ENCODE results near the gene TCERG1L. TPM values are rescaled to one million over a fixed set of nuclear protein-coding genes. Genes with fewer than 3 reads are reported as not detected.
A peak's percentile ranks its signal among the peaks of the same experiment; 100 is the strongest.
"Not testable (repeated sequence)": the region's sequence is repeated elsewhere in the genome, so short reads cannot be mapped to it uniquely, and the experiment has no call there.

The TCERG1L gene
- total RNA-seq, 1 experiment from 2014 or later, result not detected

DNA sequence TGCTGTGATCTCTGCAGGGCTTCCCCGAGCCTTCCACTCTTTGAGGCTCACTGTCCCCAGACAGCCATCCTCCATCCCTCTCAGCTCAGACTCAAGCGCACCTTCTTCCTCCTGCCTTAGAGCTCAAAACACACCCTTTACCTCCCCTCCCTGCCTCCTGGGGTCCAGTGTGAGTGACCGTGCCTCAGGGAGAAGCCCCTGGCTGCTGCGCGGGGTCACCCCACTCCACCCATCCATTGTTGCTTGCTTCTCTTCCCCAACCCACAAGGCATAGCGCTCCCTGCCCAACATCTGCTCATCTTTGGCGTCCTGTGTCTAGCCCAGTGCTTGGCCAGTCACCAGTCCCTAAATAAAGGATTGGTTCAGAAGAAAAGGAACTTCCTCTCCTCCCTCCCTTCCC, 170.3 kb downstream of the TCERG1L start:
- Histone ChIP-seq H2AFZ (ENCODE audit: low read length) (no peak overlapping the region), H3K9ac (ENCODE audit: low read length) (no peak overlapping the region), H3K4me2 (ENCODE audit: low read depth, low read length, poor library complexity, severe bottlenecking) (no peak overlapping the region), H3K4me1 (ENCODE audit: low read length) (peaks cover 11% of the 10 kb centered on the region; the same call in 1 of the 2 replicates), H3K36me3 (ENCODE audit: insufficient read depth, low read length) (no peaks in the 10 kb centered on the region), H3K9me2 (replicated peaks; ENCODE audit: insufficient read depth, low read length) (no peaks in the 10 kb centered on the region), H4K20me1 (ENCODE audit: insufficient read depth, low read depth, low read length) (no peaks in the 10 kb centered on the region), H3K27ac (ENCODE audit: low read length) (no peak overlapping the region), H3K9me3 (ENCODE audit: low read length) (no peaks in the 10 kb centered on the region), H3K4me3 (ENCODE audit: low read length) (no peak overlapping the region), H3K27me3 (ENCODE audit: low read length) (no peaks in the 10 kb centered on the region), H3K79me2 (ENCODE audit: low read length) (no peaks in the 10 kb centered on the region)
- no peak for DNase-seq

DNA sequence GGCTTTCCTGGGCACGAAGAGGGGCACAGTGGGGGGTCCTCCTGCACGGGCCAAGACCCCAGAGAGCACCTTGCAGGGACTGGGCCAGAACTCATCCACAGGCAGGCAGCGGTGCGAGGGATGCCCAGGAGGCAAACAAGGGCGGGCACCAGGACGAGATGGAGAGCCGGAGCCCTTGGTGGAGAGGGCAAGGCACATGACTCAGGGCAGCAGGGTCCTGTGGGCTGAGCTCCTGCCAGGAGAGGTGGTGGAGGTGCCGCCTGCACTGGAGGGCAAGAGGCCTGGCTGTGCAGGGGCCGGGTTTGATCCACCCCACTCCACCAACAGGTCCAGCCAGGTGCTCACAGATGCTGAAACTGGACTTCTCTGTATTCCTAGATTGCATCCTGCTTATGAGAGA, 170.9 kb downstream of the TCERG1L start:
- no peak for DNase-seq
- Histone ChIP-seq H3K9me3 (ENCODE audit: low read length) (no peaks in the 10 kb centered on the region), H4K20me1 (ENCODE audit: insufficient read depth, low read depth, low read length) (no peaks in the 10 kb centered on the region), H3K27ac (ENCODE audit: low read length) (no peak overlapping the region), H2AFZ (ENCODE audit: low read length) (no peak overlapping the region), H3K4me2 (ENCODE audit: low read depth, low read length, poor library complexity, severe bottlenecking) (no peak overlapping the region), H3K9me2 (replicated peaks; ENCODE audit: insufficient read depth, low read length) (no peaks in the 10 kb centered on the region), H3K27me3 (ENCODE audit: low read length) (no peaks in the 10 kb centered on the region), H3K36me3 (ENCODE audit: insufficient read depth, low read length) (no peaks in the 10 kb centered on the region), H3K4me3 (ENCODE audit: low read length) (no peak overlapping the region), H3K4me1 (ENCODE audit: low read length) (peaks cover 11% of the 10 kb centered on the region; the same call in 1 of the 2 replicates), H3K79me2 (ENCODE audit: low read length) (no peaks in the 10 kb centered on the region), H3K9ac (ENCODE audit: low read length) (no peak overlapping the region)

DNA sequence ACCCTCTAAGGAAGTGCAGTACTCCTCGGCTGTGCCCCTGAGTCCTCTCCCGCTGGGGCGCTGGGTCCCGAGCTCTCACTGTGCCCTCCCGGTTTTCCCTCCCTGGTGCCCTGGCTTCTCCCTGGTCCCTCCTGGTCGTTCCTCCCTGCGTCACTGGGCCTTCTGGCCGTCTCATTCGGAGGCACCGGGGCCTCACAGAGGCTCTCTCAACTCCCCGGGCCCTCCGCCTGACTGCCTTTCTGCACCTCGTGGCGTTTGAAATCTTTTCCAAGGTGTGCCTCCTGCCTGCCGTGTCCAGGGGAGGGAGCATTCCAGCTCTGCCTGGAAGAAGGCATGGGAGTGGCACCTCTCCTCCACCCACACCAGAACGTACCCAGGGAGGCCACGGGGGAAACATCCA, 174.3 kb downstream of the TCERG1L start:
- Histone ChIP-seq H4K20me1 (ENCODE audit: insufficient read depth, low read depth, low read length) (no peaks in the 10 kb centered on the region), H3K9ac (ENCODE audit: low read length) (no peak overlapping the region), H2AFZ (ENCODE audit: low read length) (no peak overlapping the region), H3K27me3 (ENCODE audit: low read length) (no peaks in the 10 kb centered on the region), H3K4me1 (ENCODE audit: low read length) (no peaks in the 10 kb centered on the region), H3K4me3 (ENCODE audit: low read length) (no peak overlapping the region), H3K27ac (ENCODE audit: low read length) (no peak overlapping the region), H3K9me3 (ENCODE audit: low read length) (no peaks in the 10 kb centered on the region), H3K79me2 (ENCODE audit: low read length) (no peaks in the 10 kb centered on the region), H3K36me3 (ENCODE audit: insufficient read depth, low read length) (no peaks in the 10 kb centered on the region), H3K4me2 (ENCODE audit: low read depth, low read length, poor library complexity, severe bottlenecking) (no peak overlapping the region), H3K9me2 (replicated peaks; ENCODE audit: insufficient read depth, low read length) (no peaks in the 10 kb centered on the region)
- DNase-seq, result no peak

DNA sequence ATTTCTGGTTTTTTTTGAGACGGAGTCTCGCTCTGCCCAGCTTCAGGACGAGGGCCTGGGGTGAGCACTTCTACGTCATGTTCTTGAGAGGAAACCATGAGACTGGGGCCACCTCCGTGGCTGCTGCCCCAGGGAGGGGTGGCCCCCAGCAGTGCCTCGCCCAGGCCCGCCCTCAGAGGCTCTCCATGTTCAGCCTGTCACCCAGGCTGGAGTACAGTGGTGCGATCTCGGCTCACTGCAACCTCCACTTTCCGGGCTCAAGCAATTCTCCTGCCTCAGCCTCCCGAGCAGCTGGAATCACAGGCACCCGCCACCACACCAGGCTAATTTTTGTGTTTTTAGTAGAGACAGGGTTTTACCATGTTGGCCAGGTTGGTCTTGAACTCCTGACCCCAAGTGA, 175.2 kb downstream of the TCERG1L start:
- H3K4me2 ChIP-seq (ENCODE audit: low read depth, low read length, poor library complexity, severe bottlenecking); H3K4me3 ChIP-seq (ENCODE audit: low read length); H3K27ac ChIP-seq (ENCODE audit: low read length); H3K9me3 ChIP-seq (ENCODE audit: low read length); H3K79me2 ChIP-seq (ENCODE audit: low read length); H3K9me2 ChIP-seq (replicated peaks; ENCODE audit: insufficient read depth, low read length); H3K36me3 ChIP-seq (ENCODE audit: insufficient read depth, low read length); H3K9ac ChIP-seq (ENCODE audit: low read length); H4K20me1 ChIP-seq (ENCODE audit: insufficient read depth, low read depth, low read length); H3K27me3 ChIP-seq (ENCODE audit: low read length); H2AFZ ChIP-seq (ENCODE audit: low read length); H3K4me1 ChIP-seq (ENCODE audit: low read length); DNase-seq: not testable (repeated sequence)

DNA sequence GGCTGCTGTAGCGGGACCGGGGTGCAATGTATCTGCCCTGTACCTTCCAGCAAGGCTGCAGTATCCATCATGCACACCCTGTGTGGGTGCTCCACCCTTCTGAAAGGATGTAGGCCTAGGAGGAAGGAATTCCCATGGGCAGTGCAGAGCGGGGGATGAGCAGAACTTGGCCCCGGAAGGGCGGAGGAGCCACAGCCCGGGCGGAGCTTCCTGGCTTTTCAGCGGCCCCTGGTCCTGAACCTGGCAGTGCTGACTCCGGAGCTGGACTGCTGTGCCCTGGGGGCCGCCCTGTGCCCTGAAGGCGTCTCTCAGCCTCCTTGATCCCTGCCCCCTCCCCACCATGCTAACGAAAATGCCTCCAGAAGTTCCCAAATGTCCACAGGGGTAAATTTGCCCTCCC, 175.8 kb downstream of the TCERG1L start:
- no peaks in the 10 kb centered on the region for H3K36me3 ChIP-seq (ENCODE audit: insufficient read depth, low read length)
- no peak overlapping the region for H3K27ac ChIP-seq (ENCODE audit: low read length)
- H3K9ac ChIP-seq (ENCODE audit: low read length), result no peak overlapping the region
- H4K20me1 ChIP-seq (ENCODE audit: insufficient read depth, low read depth, low read length), result no peaks in the 10 kb centered on the region
- no peaks in the 10 kb centered on the region for H3K79me2 ChIP-seq (ENCODE audit: low read length)
- no peaks in the 10 kb centered on the region for H3K27me3 ChIP-seq (ENCODE audit: low read length)
- H2AFZ ChIP-seq (ENCODE audit: low read length), result no peak overlapping the region
- no peaks in the 10 kb centered on the region for H3K9me2 ChIP-seq (replicated peaks; ENCODE audit: insufficient read depth, low read length)
- no peak overlapping the region for H3K4me2 ChIP-seq (ENCODE audit: low read depth, low read length, poor library complexity, severe bottlenecking)
- no peaks in the 10 kb centered on the region for H3K9me3 ChIP-seq (ENCODE audit: low read length)
- no peak overlapping the region for H3K4me3 ChIP-seq (ENCODE audit: low read length)
- H3K4me1 ChIP-seq (ENCODE audit: low read length), result no peaks in the 10 kb centered on the region
- DNase-seq, result no peak

DNA sequence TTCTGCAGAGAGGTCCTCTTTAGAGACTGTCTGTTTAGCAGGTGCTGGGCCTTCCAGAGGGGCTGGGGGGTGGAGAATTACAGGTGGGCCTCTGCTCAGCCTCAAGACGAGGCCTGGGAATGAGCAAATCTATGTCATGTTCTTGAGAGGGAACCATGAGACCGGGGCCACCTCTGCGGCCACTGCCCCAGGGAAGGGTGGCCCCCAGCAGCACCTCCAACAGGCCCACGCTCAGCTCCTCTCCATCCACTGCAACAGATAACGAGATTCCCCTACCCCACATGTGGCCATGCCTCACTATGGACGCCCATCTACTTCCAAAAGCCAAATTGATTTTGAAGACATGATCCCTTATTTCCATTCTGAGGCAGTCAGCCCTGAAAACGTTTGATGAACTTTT, 176.9 kb downstream of the TCERG1L start:
- Histone ChIP-seq H3K79me2 (ENCODE audit: low read length) (no peaks in the 10 kb centered on the region), H3K27me3 (ENCODE audit: low read length) (no peaks in the 10 kb centered on the region), H3K36me3 (ENCODE audit: insufficient read depth, low read length) (no peaks in the 10 kb centered on the region), H3K27ac (ENCODE audit: low read length) (no peak overlapping the region), H2AFZ (ENCODE audit: low read length) (no peak overlapping the region), H4K20me1 (ENCODE audit: insufficient read depth, low read depth, low read length) (no peaks in the 10 kb centered on the region), H3K9me3 (ENCODE audit: low read length) (no peaks in the 10 kb centered on the region), H3K4me2 (ENCODE audit: low read depth, low read length, poor library complexity, severe bottlenecking) (no peak overlapping the region), H3K9me2 (replicated peaks; ENCODE audit: insufficient read depth, low read length) (no peaks in the 10 kb centered on the region), H3K9ac (ENCODE audit: low read length) (no peak overlapping the region), H3K4me3 (ENCODE audit: low read length) (no peak overlapping the region), H3K4me1 (ENCODE audit: low read length) (no peaks in the 10 kb centered on the region)
- DNase-seq, result no peak

DNA sequence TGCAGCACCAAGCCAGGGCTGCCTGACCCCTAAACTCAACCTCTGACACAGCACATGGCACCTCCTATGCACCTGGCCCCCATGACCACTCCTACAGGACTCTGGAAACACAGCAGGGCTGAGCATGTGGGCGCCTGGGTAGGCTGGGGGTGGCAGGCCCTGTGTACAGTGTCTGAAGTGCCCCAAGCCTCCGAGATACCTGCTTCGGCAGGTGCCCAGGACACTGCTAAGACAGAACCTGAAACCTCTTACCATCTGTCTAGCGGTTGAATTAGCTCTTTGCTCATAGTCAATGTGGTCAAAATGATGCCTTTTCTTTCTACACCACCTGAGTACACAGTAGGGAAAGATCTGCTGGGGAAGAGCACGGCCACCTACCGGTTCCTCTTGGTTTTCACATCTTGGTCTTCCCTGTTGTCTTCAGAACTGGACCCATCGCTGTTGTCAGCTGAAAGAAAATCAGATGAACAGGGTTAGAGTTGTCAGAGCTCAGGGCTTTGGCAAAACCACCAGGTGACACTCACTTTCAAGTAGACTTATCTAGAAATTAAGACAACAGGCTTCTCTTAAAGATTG, 177.4 kb downstream of the TCERG1L start:
- Histone ChIP-seq H3K79me2 (ENCODE audit: low read length) (no peaks in the 10 kb centered on the region), H3K27ac (ENCODE audit: low read length) (no peak overlapping the region), H3K9ac (ENCODE audit: low read length) (no peak overlapping the region), H3K4me3 (ENCODE audit: low read length) (no peak overlapping the region), H3K9me3 (ENCODE audit: low read length) (no peaks in the 10 kb centered on the region), H2AFZ (ENCODE audit: low read length) (no peak overlapping the region), H3K4me2 (ENCODE audit: low read depth, low read length, poor library complexity, severe bottlenecking) (no peak overlapping the region), H3K36me3 (ENCODE audit: insufficient read depth, low read length) (no peaks in the 10 kb centered on the region), H3K4me1 (ENCODE audit: low read length) (no peaks in the 10 kb centered on the region), H3K9me2 (replicated peaks; ENCODE audit: insufficient read depth, low read length) (no peaks in the 10 kb centered on the region), H4K20me1 (ENCODE audit: insufficient read depth, low read depth, low read length) (no peaks in the 10 kb centered on the region), H3K27me3 (ENCODE audit: low read length) (no peaks in the 10 kb centered on the region)
- peak; percentile 57 for DNase-seq

DNA sequence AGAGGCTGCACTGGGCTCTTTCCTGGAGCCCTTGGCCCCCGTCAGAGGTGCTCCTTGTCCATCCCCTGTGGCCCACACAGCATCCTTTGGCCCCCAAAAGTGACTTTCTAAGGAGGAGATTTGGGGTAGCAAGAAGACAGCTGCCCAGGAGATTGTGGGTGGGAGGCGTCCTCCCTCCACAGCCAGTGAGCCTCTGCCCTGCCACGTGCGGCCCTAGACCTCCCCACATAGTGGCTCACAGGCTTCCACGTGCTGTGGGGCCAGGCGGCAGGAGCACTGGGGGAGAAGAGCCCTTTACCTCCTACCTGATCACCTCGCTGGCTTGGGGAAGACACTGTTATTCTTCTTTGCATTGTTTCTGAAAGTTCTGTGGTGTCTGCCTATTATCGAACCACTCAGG, 178.8 kb downstream of the TCERG1L start:
- no peak overlapping the region for H3K9ac ChIP-seq (ENCODE audit: low read length)
- H3K4me1 ChIP-seq (ENCODE audit: low read length), result no peaks in the 10 kb centered on the region
- H3K79me2 ChIP-seq (ENCODE audit: low read length), result no peaks in the 10 kb centered on the region
- no peak overlapping the region for H3K27ac ChIP-seq (ENCODE audit: low read length)
- H2AFZ ChIP-seq (ENCODE audit: low read length), result no peak overlapping the region
- no peak overlapping the region for H3K4me3 ChIP-seq (ENCODE audit: low read length)
- H3K4me2 ChIP-seq (ENCODE audit: low read depth, low read length, poor library complexity, severe bottlenecking), result no peak overlapping the region
- no peaks in the 10 kb centered on the region for H3K36me3 ChIP-seq (ENCODE audit: insufficient read depth, low read length)
- H3K9me3 ChIP-seq (ENCODE audit: low read length), result no peaks in the 10 kb centered on the region
- no peaks in the 10 kb centered on the region for H3K9me2 ChIP-seq (replicated peaks; ENCODE audit: insufficient read depth, low read length)
- no peaks in the 10 kb centered on the region for H4K20me1 ChIP-seq (ENCODE audit: insufficient read depth, low read depth, low read length)
- no peaks in the 10 kb centered on the region for H3K27me3 ChIP-seq (ENCODE audit: low read length)
- no peak for DNase-seq

All from Karpas-422 (cell line).